Effector memory CD4-positive, alpha-beta T cell (primary cell): ENCODE data around the gene NUPR2.
"Not testable (repeated sequence)": the region's sequence is repeated elsewhere in the genome, so short reads cannot be mapped to it uniquely, and the experiment has no call there.

ENCODE experiments used
- DNase-seq, 3 donors: peaks; one replicate each; pipeline ENCODE4 v3.0.0-alpha.2; 2020
- H3K27ac ChIP-seq: 2 replicates; pipeline ENCODE4 v1.7.0; 2013; ENCODE audit warnings: mild to moderate bottlenecking, low read length, moderate library complexity; ENCODE audit not compliant: insufficient read depth, poor library complexity, severe bottlenecking
- H3K27me3 ChIP-seq: replicated peaks from 2 replicates; pipeline ENCODE4 v1.7.0; 2013; ENCODE audit warnings: mild to moderate bottlenecking, low read length; ENCODE audit not compliant: insufficient read depth, control insufficient read depth, poor library complexity, severe bottlenecking
- H3K36me3 ChIP-seq: 2 replicates; pipeline ENCODE4 v1.7.0; 2013; ENCODE audit warnings: mild to moderate bottlenecking, low read length, moderate library complexity; ENCODE audit not compliant: control insufficient read depth, insufficient read depth
- H3K4me1 ChIP-seq: 2 replicates; pipeline ENCODE4 v1.7.0; 2013; ENCODE audit warnings: low read length, mild to moderate bottlenecking; ENCODE audit not compliant: control insufficient read depth, insufficient read depth, poor library complexity, severe bottlenecking
- H3K4me3 ChIP-seq: 2 replicates; pipeline ENCODE4 v1.7.0; 2013; ENCODE audit warnings: low read length, low read depth, mild to moderate bottlenecking; ENCODE audit not compliant: insufficient read depth, poor library complexity, severe bottlenecking
- H3K9me3 ChIP-seq: 2 replicates; pipeline ENCODE4 v1.7.0; 2013; ENCODE audit warnings: mild to moderate bottlenecking, low read length, moderate library complexity; ENCODE audit not compliant: control insufficient read depth

Gene NUPR2

GRCh38 chr7:56087445-56087844, 28.8 kb downstream of the NUPR2 start:
- Histone ChIP-seq H3K36me3 (no peaks in the 10 kb centered on the region), H3K4me3 (no peak overlapping the region), H3K4me1 (no peaks in the 10 kb centered on the region), H3K27ac (no peak overlapping the region), H3K27me3 (no peaks in the 10 kb centered on the region), H3K9me3 (no peaks in the 10 kb centered on the region)
- no peak for DNase-seq

- Histone ChIP-seq H3K4me1 (no peaks in the 10 kb centered on the region), H3K27me3 (no peaks in the 10 kb centered on the region), H3K27ac (no peak overlapping the region), H3K4me3 (no peak overlapping the region), H3K36me3 (no peaks in the 10 kb centered on the region), H3K9me3 (no peaks in the 10 kb centered on the region)
- no peak for DNase-seq
Observed at GRCh38 chr7:56086761-56087160, 29.5 kb downstream of the NUPR2 start.

- DNase-seq: no peak
- H3K27me3 ChIP-seq: no peaks in the 10 kb centered on the region
- H3K27ac ChIP-seq: no peak overlapping the region
- H3K36me3 ChIP-seq: peaks cover 12% of the 10 kb centered on the region
- no peaks in the 10 kb centered on the region for H3K9me3 ChIP-seq
- H3K4me3 ChIP-seq: no peak overlapping the region
- H3K4me1 ChIP-seq: no peaks in the 10 kb centered on the region
Observed at GRCh38 chr7:56083150-56083785, 32.9 kb downstream of the NUPR2 start.

- no peak overlapping the region for H3K27ac ChIP-seq
Observed at GRCh38 chr7:56081626-56082340, 34.4 kb downstream of the NUPR2 start.

GRCh38 chr7:56080726-56081435, 35.3 kb downstream of the NUPR2 start:
- H3K36me3 ChIP-seq: peaks cover 22% of the 10 kb centered on the region
- H3K4me1 ChIP-seq, H3K27me3 ChIP-seq, DNase-seq, H3K27ac ChIP-seq, H3K9me3 ChIP-seq, H3K4me3 ChIP-seq: not testable (repeated sequence)

More at GRCh38 chr7:56081626-56082340, 34.4 kb downstream of the NUPR2 start:
- H3K4me3 ChIP-seq: no peak overlapping the region
- no peaks in the 10 kb centered on the region for H3K4me1 ChIP-seq
- no peak for DNase-seq
- H3K9me3 ChIP-seq: no peaks in the 10 kb centered on the region
- H3K36me3 ChIP-seq: peaks cover 19% of the 10 kb centered on the region
- H3K27me3 ChIP-seq: no peaks in the 10 kb centered on the region

GRCh38 chr7:56079450-56080185, 36.6 kb downstream of the NUPR2 start:
- Histone ChIP-seq H3K27ac (no peak overlapping the region), H3K4me1 (no peaks in the 10 kb centered on the region), H3K4me3 (no peak overlapping the region), H3K9me3 (no peaks in the 10 kb centered on the region), H3K36me3 (peaks cover 22% of the 10 kb centered on the region), H3K27me3 (no peaks in the 10 kb centered on the region)
- no peak for DNase-seq

GRCh38 chr7:56078196-56078595, 38.0 kb downstream of the NUPR2 start:
- H3K4me1 ChIP-seq: no peaks in the 10 kb centered on the region
- no peak overlapping the region for H3K4me3 ChIP-seq
- no peaks in the 10 kb centered on the region for H3K9me3 ChIP-seq
- peaks cover 22% of the 10 kb centered on the region for H3K36me3 ChIP-seq
- DNase-seq: no peak
- H3K27ac ChIP-seq: no peak overlapping the region
- H3K27me3 ChIP-seq: no peaks in the 10 kb centered on the region

GRCh38 chr7:56077681-56078080, 38.5 kb downstream of the NUPR2 start:
- no peaks in the 10 kb centered on the region for H3K9me3 ChIP-seq
- H3K4me3 ChIP-seq: no peak overlapping the region
- H3K27me3 ChIP-seq: no peaks in the 10 kb centered on the region
- no peak overlapping the region for H3K27ac ChIP-seq
- no peak for DNase-seq
- H3K4me1 ChIP-seq: no peaks in the 10 kb centered on the region
- H3K36me3 ChIP-seq: peaks cover 22% of the 10 kb centered on the region

- Histone ChIP-seq H3K27me3 (no peaks in the 10 kb centered on the region), H3K9me3 (no peaks in the 10 kb centered on the region), H3K27ac (no peak overlapping the region), H3K4me3 (no peak overlapping the region), H3K4me1 (no peaks in the 10 kb centered on the region), H3K36me3 (peaks cover 29% of the 10 kb centered on the region)
- peak; percentile 30 to 46 (median 46) for DNase-seq
Observed at GRCh38 chr7:56074371-56074791, 41.8 kb downstream of the NUPR2 start.
